ENCODE data around the gene CHN2.
"Not testable (repeated sequence)": the region's sequence is repeated elsewhere in the genome, so short reads cannot be mapped to it uniquely, and the experiment has no call there.

CHN2 gene

GRCh38 chr7:29510028-29510427 is 315.5 kb downstream of the CHN2 start:
- no peaks in the 10 kb centered on the region for H3K36me3 ChIP-seq (ENCODE audit: insufficient read depth, low read depth, low read length)
- no peaks in the 10 kb centered on the region for H3K9me3 ChIP-seq (ENCODE audit: insufficient read depth, low read depth, low read length)
- no peak overlapping the region for H3K4me3 ChIP-seq (ENCODE audit: low read length)
- H3K4me1 ChIP-seq (ENCODE audit: insufficient read depth, low read length) = no peaks in the 10 kb centered on the region
- no peak overlapping the region for H3K9ac ChIP-seq (ENCODE audit: low read depth, low read length)
- no peak overlapping the region for H3K27ac ChIP-seq (ENCODE audit: low read length)
- H3K27me3 ChIP-seq (ENCODE audit: insufficient read depth, low read length) = no peaks in the 10 kb centered on the region

- H3K4me1 ChIP-seq (ENCODE audit: insufficient read depth, low read length) = no peaks in the 10 kb centered on the region
- H3K4me3 ChIP-seq (ENCODE audit: low read length) = no peak overlapping the region
- H3K36me3 ChIP-seq (ENCODE audit: insufficient read depth, low read depth, low read length) = no peaks in the 10 kb centered on the region
- no peak overlapping the region for H3K9ac ChIP-seq (ENCODE audit: low read depth, low read length)
- H3K27ac ChIP-seq (ENCODE audit: low read length) = no peak overlapping the region
- H3K27me3 ChIP-seq (ENCODE audit: insufficient read depth, low read length) = no peaks in the 10 kb centered on the region
- no peaks in the 10 kb centered on the region for H3K9me3 ChIP-seq (ENCODE audit: insufficient read depth, low read depth, low read length)
These were observed 316.8 kb downstream of the CHN2 start for GRCh38 chr7:29511337-29511736.

- Histone ChIP-seq H3K36me3 (ENCODE audit: insufficient read depth, low read depth, low read length) (no peaks in the 10 kb centered on the region), H3K27ac (ENCODE audit: low read length) (no peak overlapping the region), H3K27me3 (ENCODE audit: insufficient read depth, low read length) (no peaks in the 10 kb centered on the region), H3K4me1 (ENCODE audit: insufficient read depth, low read length) (no peaks in the 10 kb centered on the region), H3K9ac (ENCODE audit: low read depth, low read length) (no peak overlapping the region), H3K4me3 (ENCODE audit: low read length) (no peak overlapping the region), H3K9me3 (ENCODE audit: insufficient read depth, low read depth, low read length) (no peaks in the 10 kb centered on the region)
These were observed 317.3 kb downstream of the CHN2 start for GRCh38 chr7:29511851-29512250.

- no peak overlapping the region for H3K9ac ChIP-seq (ENCODE audit: low read depth, low read length)
- H3K27me3 ChIP-seq (ENCODE audit: insufficient read depth, low read length) = no peaks in the 10 kb centered on the region
- H3K4me1 ChIP-seq (ENCODE audit: insufficient read depth, low read length) = no peaks in the 10 kb centered on the region
- H3K27ac ChIP-seq (ENCODE audit: low read length) = no peak overlapping the region
- no peak overlapping the region for H3K4me3 ChIP-seq (ENCODE audit: low read length)
- H3K36me3 ChIP-seq (ENCODE audit: insufficient read depth, low read depth, low read length) = no peaks in the 10 kb centered on the region
- H3K9me3 ChIP-seq (ENCODE audit: insufficient read depth, low read depth, low read length) = no peaks in the 10 kb centered on the region
These were observed 321.9 kb downstream of the CHN2 start for GRCh38 chr7:29516491-29516890.

- H3K36me3 ChIP-seq (ENCODE audit: insufficient read depth, low read depth, low read length) = no peaks in the 10 kb centered on the region
- H3K9me3 ChIP-seq (ENCODE audit: insufficient read depth, low read depth, low read length) = no peaks in the 10 kb centered on the region
- H3K27me3 ChIP-seq (ENCODE audit: insufficient read depth, low read length) = no peaks in the 10 kb centered on the region
- no peak overlapping the region for H3K27ac ChIP-seq (ENCODE audit: low read length)
- no peaks in the 10 kb centered on the region for H3K4me1 ChIP-seq (ENCODE audit: insufficient read depth, low read length)
- H3K4me3 ChIP-seq (ENCODE audit: low read length) = no peak overlapping the region
- H3K9ac ChIP-seq (ENCODE audit: low read depth, low read length) = no peak overlapping the region
These were observed 324.0 kb downstream of the CHN2 start for GRCh38 chr7:29518616-29519015.

- Histone ChIP-seq H3K27me3 (ENCODE audit: insufficient read depth, low read length) (no peaks in the 10 kb centered on the region), H3K4me1 (ENCODE audit: insufficient read depth, low read length) (no peaks in the 10 kb centered on the region), H3K9ac (ENCODE audit: low read depth, low read length) (no peak overlapping the region), H3K27ac (ENCODE audit: low read length) (no peak overlapping the region), H3K9me3 (ENCODE audit: insufficient read depth, low read depth, low read length) (no peaks in the 10 kb centered on the region), H3K4me3 (ENCODE audit: low read length) (no peak overlapping the region), H3K36me3 (ENCODE audit: insufficient read depth, low read depth, low read length) (no peaks in the 10 kb centered on the region)
These were observed 329.2 kb downstream of the CHN2 start for GRCh38 chr7:29523728-29524127.

GRCh38 chr7:29527505-29528108 is 333.0 kb downstream of the CHN2 start:
- no peaks in the 10 kb centered on the region for H3K4me1 ChIP-seq (ENCODE audit: insufficient read depth, low read length)
- no peak overlapping the region for H3K9ac ChIP-seq (ENCODE audit: low read depth, low read length)
- H3K27me3 ChIP-seq (ENCODE audit: insufficient read depth, low read length) = no peaks in the 10 kb centered on the region
- no peak overlapping the region for H3K27ac ChIP-seq (ENCODE audit: low read length)
- H3K9me3 ChIP-seq (ENCODE audit: insufficient read depth, low read depth, low read length) = no peaks in the 10 kb centered on the region
- H3K36me3 ChIP-seq (ENCODE audit: insufficient read depth, low read depth, low read length) = no peaks in the 10 kb centered on the region
- H3K4me3 ChIP-seq (ENCODE audit: low read length) = no peak overlapping the region

- not testable (repeated sequence) for H3K27ac ChIP-seq (ENCODE audit: low read length); H3K9ac ChIP-seq (ENCODE audit: low read depth, low read length); H3K9me3 ChIP-seq (ENCODE audit: insufficient read depth, low read depth, low read length); H3K4me1 ChIP-seq (ENCODE audit: insufficient read depth, low read length); H3K36me3 ChIP-seq (ENCODE audit: insufficient read depth, low read depth, low read length); H3K4me3 ChIP-seq (ENCODE audit: low read length); H3K27me3 ChIP-seq (ENCODE audit: insufficient read depth, low read length)
These were observed 334.0 kb downstream of the CHN2 start for GRCh38 chr7:29528526-29528925.
